ENCODE data around the gene LGALS7B.
"Not testable (repeated sequence)": the region's sequence is repeated elsewhere in the genome, so short reads cannot be mapped to it uniquely, and the experiment has no call there.

Gene LGALS7B

DNA sequence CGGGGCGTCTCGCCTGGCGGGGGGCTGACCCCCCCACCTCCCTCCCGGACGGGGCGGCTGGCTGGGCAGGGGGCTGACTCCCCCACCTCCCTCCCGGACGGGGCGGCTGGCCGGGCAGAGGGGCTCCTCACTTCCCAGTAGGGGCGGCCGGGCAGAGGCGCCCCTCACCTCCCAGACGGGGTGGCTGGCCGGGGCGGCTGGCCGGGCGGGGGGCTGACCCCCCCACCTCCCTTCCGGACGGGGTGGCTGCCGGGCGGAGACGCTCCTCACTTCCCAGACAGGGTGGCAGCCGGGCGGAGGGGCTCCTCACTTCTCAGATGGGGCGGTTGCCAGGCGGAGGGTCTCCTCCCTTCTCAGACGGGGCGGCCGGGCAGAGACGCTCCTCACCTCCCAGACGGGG, 8.8 kb downstream of the LGALS7B start:
- not testable (repeated sequence) for DNase-seq

DNA sequence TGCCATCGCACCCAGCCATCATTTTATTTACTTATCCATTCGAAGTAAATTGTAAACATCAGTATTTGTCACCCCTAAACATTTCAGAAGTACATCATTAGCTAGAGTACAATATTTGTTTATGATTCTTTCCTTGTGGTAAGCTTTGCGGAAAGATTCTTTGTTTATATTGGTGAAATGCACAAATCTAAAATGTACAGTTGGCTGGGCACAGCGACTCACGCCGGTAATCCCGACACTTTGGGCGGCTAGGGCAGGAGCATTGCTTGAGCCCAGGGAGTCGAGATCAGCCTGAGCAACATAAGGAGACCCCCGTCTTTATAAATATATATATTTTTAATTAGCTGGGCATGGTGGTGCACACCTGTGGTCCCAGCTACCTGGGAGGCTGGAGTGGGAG, 10.1 kb downstream of the LGALS7B start:
- no peak for DNase-seq

DNA sequence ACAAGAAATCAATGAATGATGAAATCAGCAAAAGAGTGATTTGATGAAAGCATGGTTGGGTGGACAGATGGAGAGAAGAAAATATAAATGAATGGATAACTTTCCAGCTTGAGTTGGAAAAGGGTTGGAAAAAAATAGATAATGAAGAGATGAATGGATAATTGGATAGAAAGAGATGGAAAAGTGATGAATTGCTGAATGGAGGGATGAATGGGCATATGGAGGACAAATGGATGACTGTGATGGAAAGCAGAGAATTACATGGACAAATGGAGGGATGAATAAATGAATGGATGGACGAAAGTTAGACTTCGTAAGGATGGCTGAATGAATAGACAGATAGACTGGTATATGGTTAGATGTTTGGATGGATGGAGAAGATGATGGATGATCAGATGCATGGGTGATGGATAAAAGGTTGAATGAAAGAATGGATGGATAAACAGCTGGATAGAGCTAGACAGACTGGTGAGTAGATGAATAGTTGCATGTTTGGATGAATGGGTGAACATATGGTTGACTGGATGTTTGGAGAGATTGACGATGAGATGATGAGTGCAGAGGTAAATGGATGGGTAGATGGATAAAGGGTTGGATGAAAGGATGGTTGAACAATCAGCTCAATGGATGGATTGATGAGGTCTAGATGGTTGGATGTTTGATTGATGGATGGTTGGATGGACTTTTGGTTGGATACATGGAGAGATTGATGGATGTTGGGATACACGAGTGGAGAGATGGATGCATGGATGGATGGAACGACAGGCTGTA, 11.8 kb downstream of the LGALS7B start:
- no peak for DNase-seq

DNA sequence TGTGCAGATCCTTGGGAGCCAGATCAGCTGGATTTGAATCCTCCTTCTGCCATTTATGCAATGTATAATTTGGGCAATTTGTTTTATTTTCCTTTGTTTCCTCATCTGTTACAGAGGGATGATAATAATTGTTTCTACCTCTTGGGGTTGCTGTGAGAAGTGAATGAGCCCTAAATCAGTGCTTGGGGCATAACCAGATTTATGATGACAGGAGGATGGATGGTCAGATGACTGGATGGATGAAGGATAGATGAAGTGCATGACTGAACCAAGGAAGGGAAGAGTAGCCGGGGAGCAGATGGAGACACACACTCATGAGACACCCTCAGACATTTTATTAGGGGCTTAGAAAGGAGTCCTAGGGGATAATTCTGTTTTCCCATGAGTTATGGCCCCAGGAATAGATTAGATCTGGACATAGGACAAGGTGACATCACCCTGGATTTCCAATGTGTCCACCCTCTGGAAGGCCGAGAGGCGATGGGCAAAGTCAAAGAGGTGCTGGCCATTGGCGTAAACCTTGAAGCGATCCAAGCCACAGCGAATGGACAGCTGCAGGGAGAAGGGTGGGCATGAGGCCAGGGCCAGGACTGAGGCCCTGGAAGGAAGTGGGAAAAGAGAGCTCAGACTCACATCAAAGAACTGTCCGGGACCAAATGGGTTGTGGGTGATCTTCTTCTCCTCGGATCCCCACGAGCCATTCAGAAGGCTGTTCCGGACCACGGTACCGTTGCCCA, 12.5 kb downstream of the LGALS7B start:
- no peak for DNase-seq

DNA sequence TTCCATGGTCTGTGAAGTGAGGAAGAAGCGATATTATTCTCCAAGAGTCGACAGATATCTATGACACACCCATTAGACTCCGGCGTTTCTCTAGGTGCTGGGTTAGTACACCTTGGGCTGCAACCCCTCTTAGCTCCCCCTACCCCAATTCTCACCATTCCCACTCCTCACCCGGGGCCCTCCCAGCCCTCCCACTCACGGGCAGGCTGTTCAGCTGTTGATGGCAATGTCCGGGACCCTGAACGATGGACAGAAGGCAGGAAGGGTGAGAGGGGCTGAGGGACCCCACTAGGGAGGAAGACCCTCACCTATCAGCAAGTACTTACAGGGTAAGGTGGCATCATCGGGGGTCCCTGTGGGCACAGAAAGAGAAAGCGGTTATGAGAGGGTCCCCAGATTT, 14.5 kb downstream of the LGALS7B start:
- DNase-seq = no peak

DNA sequence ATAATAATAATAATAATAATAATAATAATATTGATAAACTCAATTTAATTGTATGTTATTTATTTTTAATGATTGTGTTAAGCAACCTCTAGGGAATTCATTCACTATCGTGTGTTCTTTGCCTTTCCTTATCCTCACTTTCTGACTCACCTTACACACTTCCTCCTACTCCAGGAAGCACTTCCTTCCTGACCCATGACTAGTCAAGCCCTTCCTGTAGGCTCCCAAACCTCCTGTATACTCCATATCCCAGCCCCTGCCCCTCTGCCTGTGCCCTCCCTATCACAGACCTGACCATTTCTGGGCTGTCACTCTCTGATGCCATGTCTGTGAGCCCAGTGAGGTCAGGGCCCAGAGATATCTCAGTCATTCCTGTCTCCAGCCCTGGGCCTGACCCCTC, 16.2 kb downstream of the LGALS7B start:
- no peak for DNase-seq

DNA sequence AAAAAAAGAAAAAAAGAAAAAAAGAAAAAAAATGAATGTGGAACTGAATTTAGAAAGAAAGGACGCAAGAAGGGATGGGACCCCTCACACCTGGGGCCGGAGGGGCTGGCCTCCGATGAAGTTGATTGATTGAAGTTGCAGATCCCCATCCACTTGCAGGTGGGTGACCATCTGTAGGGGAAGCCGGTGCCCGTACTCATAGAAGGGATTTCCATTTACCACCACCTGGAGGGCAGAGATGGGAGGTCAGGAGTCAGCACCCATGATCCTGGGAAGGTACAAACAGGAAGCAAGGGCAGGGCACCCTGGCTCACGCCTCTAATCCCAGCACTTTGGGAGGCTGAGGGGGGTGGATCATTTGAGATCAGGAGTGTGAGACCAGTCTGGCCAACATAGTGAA, 17.4 kb downstream of the LGALS7B start:
- DNase-seq = no peak

DNA sequence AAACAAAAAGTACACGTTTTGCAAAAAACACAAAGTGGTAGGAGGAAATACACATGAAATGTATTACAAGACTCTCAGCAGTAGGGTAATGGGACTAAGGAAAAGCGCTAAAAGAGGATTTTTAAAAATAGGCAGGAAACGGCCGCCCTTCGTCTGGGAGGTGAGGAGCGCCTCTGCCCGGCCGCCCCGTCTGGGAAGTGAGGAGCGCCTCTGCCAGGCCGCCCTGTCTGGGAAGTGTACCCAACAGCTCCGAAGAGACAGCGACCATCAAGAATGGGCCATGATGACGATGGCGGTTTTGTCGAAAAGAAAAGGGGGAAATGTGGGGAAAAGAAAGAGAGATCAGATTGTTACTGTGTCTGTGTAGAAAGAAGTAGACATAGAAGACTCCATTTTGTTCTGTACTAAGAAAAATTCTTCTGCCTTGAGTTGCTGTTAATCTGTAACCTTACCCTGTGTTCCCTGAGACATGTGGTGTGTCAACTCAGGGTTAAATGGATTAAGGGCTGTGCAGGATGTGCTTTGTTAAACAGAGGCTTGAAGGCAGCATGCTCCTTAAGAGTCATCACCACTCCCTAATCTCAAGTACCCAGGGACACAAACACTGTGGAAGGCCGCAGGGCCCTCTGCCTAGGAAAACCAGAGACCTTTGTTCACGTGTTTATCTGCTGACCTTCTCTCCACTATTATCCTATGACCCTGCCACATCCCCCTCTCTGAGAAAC, 18.5 kb downstream of the LGALS7B start:
- DNase-seq = not testable (repeated sequence)

DNA sequence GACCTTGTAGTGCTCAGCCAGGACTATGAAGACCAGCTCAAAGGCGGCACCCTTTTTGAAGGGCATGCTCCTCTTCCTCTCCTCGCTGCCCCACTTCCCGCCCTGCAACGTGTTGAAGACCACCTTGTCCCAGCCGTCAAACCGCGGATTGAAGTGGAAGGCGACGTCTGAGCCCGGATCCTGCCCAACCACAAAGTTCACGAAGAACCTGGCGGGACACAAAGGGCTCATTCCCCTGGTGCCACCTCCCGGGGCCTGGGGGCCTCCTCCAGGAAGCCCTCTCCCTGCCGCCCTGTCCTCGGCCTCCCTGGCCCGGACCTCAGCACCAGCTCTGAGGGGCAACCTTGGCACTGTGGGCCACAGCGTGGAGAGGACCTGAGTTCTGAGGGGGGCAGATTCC, 19.7 kb downstream of the LGALS7B start:
- DNase-seq = no peak

DNA sequence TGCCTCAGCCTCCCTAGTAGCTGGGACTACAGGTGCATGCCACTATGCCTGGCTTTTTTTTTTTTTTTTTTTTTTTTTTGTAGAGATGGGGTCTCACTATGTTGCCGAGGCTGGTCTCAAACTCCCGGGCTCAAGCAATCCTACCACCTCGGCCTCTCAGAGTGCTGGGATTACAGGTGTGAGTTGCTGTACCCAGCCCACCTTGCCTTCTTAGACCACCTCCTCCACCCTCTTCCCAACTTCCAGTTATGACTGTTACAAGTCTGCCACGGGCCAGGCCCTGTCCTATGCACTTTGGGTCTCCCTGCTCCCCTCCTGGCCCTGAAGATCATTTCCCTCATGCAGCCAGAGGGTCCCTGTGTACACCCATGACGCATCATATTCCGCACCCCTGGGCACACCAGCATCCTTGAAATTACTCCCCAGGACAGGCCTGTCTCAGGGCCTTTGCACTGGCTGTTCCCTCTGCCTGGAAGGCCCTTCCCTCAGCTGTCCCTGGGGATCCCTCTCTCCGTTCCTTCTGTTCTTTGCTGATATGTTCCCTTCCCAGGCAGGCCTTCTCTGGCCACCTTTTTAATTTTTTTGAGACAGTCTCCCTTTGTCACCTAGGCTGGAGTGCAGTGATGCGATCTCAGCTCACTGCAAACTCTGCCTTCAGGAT, 20.7 kb downstream of the LGALS7B start:
- no peak for DNase-seq

DNA sequence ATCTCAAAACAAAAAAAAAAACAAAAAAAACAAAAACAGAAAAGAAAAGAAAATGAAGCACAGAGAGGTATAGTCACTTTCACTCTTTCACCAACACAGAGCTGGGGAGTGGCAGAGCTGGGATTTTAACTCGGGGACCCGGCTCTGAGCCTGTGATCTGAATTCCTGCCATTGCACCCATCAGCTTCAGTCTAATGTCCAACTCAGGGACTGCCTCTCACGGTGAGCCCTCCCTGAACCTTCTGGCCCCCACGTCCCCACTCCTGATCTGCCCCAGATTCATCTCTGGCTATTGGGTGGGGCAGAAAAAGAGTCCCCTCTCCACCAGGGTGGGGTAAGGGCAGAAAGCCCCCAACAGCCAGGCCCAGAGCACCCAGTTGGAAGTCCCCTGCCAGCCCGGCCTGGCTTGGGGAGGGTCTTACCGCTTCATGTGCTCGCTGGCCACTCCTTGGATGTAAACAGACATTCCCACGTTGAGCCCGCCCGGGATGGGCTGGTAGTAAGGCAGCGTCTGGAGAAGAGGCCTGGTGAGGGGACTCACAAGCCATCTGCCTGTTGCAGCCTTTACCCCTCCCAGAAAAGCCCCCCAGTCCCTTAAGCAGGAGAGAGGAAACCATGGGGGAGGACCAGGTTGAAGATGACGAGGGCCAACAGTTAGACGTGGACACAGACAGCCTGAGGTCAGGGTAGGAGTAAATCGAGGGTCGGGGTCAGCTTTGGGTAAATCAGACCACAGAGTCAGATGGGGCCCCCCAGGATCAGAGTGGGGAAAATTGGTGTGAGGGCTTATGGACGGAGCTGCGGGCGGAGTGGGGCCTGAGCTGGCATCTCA, 23.2 kb downstream of the LGALS7B start:
- no peak for DNase-seq

DNA sequence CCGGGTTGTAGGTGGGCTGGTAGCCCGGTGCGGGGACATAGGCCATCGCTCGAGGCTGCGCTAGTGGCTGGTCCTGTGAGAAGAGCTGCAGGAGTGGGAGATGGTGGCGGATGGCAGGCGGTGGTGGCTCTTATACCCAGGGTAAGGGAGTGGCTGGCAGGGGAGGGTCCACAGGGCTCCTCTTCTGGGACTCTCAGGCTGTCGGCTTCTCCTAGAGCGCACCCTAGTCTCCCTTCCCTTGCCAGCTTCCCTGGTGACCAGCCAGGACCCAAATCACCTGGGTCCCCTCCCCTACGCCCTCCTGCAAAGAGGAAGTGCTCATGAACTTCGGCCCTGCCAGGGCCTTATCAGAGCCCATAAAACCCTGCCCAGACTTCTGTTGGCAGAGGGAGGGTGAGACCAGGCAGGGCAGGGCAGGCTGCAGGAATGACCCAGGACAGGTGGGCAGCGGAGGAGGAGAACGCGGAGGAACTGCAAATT, 23.9 kb downstream of the LGALS7B start, which contains the start of gene LGALS4:
TSS of gene LGALS4 (minus strand) at position 105 of the 480 bp plus-strand sequence. CDS start at position 46, 59 bp downstream.
- no peak for DNase-seq

DNA sequence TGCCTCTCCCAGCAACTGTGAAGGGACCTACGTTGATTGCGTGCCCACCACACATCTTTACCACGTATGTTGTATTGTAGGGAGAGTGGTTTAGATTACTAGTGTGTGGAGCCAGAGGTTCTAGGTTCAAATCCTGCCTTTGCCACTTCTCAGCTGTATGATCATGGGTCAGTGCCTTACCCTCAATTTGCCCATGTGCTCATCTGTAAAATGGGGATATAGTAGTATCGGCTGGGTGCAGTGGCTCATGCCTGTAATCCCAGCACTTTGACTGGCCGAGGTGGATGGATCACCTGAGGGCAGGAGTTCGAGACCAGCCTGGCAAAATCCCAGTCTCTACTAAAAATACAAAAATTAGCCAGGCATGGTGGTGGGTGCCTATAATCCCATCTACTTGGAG, 24.3 kb downstream of the LGALS7B start:
- DNase-seq = no peak

DNA sequence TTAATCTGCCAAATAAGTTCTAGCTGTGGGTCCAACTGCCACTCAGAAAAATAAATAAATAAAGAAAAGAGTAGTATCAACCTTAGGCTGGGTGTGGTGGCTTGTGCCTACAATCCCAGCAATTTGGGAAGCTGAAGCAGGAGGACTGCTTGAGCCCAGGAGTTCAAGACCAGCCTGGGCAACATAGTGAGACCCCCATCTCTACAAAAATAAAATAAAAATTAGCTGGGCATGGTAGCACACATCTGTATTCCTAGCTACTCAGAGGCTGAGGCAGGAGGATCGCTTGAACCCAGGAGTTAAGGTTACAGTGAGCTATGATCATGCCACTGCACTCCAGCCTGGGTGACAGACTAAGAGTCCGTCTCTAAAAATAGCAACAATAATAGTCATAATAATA, 24.9 kb downstream of the LGALS7B start:
- not testable (repeated sequence) for DNase-seq

DNA sequence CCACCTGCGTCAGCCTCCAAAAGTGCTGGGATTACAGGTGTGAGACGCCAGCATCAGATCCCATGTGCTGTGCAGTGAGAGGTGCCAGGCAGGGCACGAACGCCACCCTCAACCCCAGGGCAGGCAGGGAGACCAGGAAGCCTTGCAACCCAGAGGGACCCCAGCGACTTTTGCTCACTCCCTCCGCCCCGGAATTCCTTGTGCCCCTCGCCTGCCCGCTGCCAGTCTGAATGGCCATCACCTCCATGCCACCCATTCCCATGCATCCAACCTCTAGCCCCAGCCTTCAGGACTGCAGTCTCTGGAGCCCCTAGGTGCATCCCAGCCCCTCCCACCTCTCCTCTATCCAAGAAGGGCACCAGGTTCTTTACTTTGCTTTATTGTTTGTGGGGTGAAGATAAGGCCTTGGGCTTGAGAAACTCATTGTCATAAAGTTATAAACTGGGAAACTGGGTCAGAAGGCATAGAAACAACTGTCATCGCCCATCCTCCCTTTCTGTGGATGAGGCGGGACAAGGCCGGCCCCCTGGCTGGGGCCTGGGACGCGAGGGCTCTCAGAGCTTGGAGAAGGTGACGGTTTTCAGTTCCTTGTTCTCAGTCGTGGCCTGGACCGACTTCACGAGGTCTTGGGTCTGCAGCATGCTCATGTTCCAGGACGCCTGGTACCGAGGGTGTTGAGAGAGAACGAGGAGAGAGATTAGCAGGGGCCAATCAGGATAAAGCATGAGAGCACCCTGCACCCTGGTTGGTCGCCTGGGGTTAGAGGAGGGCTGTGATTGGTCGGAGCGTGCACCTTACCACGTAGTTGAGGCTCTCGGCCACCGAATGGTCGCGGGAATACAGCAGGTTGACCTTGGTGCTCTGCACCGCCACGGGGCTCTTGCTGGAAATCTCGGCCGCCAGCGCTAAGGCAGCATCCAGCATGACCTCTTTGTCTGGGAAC, 26.3 kb downstream of the LGALS7B start:
- DNase-seq = no peak

DNA sequence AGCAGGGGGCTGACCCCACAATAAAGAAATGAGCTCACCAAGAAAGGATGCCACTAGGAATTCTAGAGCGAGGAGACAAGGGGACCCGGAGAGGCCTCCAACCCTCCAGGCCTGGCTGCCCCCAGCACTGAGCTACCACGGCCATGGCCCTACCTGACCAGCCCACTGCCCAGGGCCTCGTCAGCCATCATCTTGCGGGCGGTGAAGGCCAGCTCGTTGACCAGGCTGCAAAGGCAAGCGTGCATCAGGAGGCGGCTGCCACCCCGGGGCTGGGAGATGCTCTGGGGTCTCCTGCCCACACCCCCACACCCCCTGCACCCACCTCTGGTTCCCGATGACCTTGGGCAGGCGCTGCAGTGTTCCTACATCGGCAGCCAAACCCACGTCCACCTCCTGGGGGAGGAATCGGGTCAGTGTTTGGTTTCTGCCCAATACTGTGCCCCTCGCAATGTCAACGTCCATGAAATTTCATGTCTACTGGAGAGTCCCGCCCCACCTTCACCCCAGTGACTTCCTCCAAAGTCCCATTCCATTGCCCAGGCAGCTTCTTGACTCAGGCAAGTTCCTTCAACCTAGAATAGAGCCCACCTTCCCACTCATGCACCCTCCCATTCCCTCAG, 27.2 kb downstream of the LGALS7B start:
- no peak for DNase-seq

DNA sequence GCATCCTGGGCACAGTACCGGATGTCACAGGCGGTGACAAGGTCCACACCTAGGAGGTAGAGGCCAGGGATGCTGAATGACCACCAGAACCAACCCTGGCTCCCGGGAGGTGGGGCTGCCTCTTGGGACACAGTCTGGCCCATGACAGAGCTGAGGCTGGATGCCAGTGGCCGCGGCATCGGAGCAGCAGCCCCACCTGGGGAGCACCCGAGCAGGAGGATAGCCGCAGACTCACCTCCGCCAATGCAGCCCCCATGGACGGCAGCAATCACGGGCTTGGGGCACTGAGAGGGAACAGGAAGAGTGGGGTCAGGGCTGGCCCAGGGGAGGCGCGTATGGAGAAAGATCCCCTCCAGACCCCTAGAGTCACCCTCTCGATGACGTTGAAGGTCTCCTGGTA, 28.1 kb downstream of the LGALS7B start:
- no peak for DNase-seq

DNA sequence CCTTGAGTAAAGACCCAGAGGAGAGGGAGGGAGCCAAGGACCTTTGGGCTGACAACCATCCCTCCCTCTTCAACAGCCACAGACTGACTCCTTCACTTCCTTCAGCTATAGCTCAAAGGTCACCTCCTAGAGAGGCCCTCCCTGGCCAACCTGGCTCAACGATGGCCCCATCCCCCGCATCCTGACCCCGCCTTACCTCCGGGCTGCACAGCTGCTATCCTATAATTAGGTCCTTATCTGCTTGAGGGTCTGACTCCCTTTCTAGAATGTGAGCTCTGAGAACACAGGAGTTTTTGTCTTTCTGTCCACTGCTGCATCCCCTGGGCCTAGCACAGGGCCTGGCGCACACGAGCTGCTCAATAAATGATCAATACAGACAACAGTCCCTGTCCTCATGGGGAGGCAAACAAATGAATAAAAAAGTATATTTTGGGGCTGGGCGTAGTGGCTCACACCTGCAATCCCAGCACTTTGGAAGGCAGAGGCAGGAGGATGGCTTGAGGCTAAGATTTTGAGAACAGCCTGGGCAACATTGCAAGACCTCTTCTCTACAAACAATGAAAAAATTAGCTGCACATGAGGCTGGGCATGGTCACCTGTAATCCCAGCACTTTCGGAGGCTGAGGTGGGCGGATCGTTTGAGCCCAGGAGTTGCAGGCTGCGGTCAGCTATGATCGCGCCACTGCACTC, 30.4 kb downstream of the LGALS7B start:
- no peak for DNase-seq

DNA sequence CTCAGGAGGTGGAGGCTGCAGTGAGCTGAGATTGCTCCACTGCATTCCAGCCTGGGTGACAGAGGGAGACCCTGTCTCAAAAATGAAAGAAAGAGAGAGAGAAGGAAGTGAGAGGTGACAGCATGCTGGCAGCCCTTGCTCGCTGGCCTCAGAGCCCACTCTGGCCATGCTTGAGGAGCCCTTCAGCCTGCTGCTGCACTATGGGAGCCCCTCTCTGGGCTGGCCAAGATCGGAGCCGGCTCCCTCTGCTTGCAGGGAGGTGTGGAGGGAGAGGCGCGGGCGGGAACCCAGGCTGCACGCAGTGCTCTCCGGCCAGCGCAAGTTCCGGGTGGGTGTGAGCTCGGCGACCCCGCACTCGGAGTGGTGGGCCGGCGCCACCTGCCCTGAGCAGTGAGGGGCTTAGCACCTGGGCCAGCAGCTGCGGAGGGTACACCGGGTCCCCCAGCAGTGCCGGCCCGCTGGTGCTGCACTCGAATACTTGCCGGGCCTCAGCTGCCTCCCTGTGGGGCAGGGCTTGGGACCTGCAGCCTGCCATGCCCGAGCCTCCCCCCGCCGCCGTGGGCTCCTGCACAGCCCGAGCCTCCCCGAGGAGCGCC, 32.3 kb downstream of the LGALS7B start:
- not testable (repeated sequence) for DNase-seq

Measured in activated CD8-positive, alpha-beta memory T cell treated with anti-CD3 and anti-CD28 coated beads, Interleukin-2, amount 50 U/mL, for 4 hours (primary cell).